ENCODE data around the gene CYTH3. TPM values are rescaled to one million over a fixed set of nuclear protein-coding genes. Genes with fewer than 3 reads are reported as not detected.
"Not testable (repeated sequence)": the region's sequence is repeated elsewhere in the genome, so short reads cannot be mapped to it uniquely, and the experiment has no call there.

The CYTH3 gene
- total RNA-seq, 1 experiment from 2014 or later = 29.1 TPM

- no peaks in the 10 kb centered on the region for H3K9me3 ChIP-seq
- ChIA-PET POLR2A (no interaction called here), CTCF (no interaction called here)
- no peak for DNase-seq
- no peaks in the 10 kb centered on the region for H3K27me3 ChIP-seq (replicated peaks; ENCODE audit: control insufficient read depth, insufficient read depth, low read length)
- TF ChIP-seq CTCF (IDR thresholded peaks at IDR 0.05; ENCODE audit: insufficient read depth in 1 of 2, low read depth in 1 of 2, low read length in 1 of 2, severe bottlenecking in 1 of 2, unreplicated experiment in 1 of 2) = no peak
- peaks cover 14% of the 10 kb centered on the region for H3K4me1 Mint-ChIP-seq (ENCODE audit: low read depth, unreplicated experiment)
- H3K4me1 ChIP-seq = no peaks in the 10 kb centered on the region; the same call in 1 of the 2 replicates
- no TSS peak for BruUV-seq (replicated peaks)
- peaks cover 5% of the 10 kb centered on the region for H3K36me3 Mint-ChIP-seq (ENCODE audit: insufficient read depth, unreplicated experiment)
- H3K27me3 Mint-ChIP-seq (ENCODE audit: insufficient read depth, unreplicated experiment) = no peaks in the 10 kb centered on the region
- H3K36me3 ChIP-seq (ENCODE audit: control insufficient read depth, insufficient read depth, low read length) = no peaks in the 10 kb centered on the region
- no peak overlapping the region for H3K4me3 Mint-ChIP-seq (ENCODE audit: unreplicated experiment)
- H3K27ac Mint-ChIP-seq (ENCODE audit: unreplicated experiment) = no peak overlapping the region
- intact Hi-C loops (cut with micrococcal nuclease; ENCODE audit: unreplicated experiment) = no loop called here
- H3K4me3 ChIP-seq (ENCODE audit: low read depth, low read length) = no peak overlapping the region
- no peaks in the 10 kb centered on the region for H3K9me3 Mint-ChIP-seq (ENCODE audit: unreplicated experiment)
Measured at GRCh38 chr7:6232534-6232933, 39.9 kb downstream of the CYTH3 start.

DNA sequence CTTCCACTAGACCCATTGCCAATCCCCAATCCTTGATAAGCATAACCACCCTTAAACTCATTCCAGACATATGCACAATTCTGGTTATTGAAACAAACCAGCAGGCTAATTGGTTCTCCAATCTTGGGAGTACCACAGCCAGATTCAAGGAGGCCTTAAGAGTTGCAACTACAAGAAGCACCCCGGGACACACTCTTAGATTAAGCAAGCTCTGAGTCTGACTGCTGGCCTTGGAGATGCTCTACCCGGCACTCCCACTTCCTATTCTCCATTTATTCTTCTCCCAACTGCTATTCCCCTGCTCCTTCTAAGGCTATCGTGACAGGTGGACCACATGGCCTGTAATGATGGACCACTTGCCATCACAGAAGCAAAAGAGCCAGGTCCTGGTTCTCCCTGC is 40.3 kb downstream of the CYTH3 start:
- intact Hi-C loops (cut with micrococcal nuclease; ENCODE audit: unreplicated experiment) = no loop called here
- CTCF ChIA-PET = no interaction called here
- no peaks in the 10 kb centered on the region for H3K9me3 ChIP-seq
- Mint-ChIP-seq H3K4me1 (ENCODE audit: low read depth, unreplicated experiment) (peaks cover 14% of the 10 kb centered on the region), H3K4me3 (ENCODE audit: unreplicated experiment) (no peak overlapping the region), H3K27ac (ENCODE audit: unreplicated experiment) (no peak overlapping the region), H3K9me3 (ENCODE audit: unreplicated experiment) (no peaks in the 10 kb centered on the region), H3K36me3 (ENCODE audit: insufficient read depth, unreplicated experiment) (peaks cover 5% of the 10 kb centered on the region), H3K27me3 (ENCODE audit: insufficient read depth, unreplicated experiment) (no peaks in the 10 kb centered on the region)
- BruUV-seq (replicated peaks) = no TSS peak
- no peak for DNase-seq
- no peak for TF ChIP-seq CTCF (IDR thresholded peaks at IDR 0.05; ENCODE audit: insufficient read depth in 1 of 2, low read depth in 1 of 2, low read length in 1 of 2, severe bottlenecking in 1 of 2, unreplicated experiment in 1 of 2)
- H3K27me3 ChIP-seq (replicated peaks; ENCODE audit: control insufficient read depth, insufficient read depth, low read length) = no peaks in the 10 kb centered on the region
- POLR2A ChIA-PET = no interaction called here
- H3K4me3 ChIP-seq (ENCODE audit: low read depth, low read length) = no peak overlapping the region
- H3K36me3 ChIP-seq (ENCODE audit: control insufficient read depth, insufficient read depth, low read length) = no peaks in the 10 kb centered on the region
- no peaks in the 10 kb centered on the region; the same call in 1 of the 2 replicates for H3K4me1 ChIP-seq

GRCh38 chr7:6231184-6231583 is 41.2 kb downstream of the CYTH3 start:
- Mint-ChIP-seq H3K9me3 (ENCODE audit: unreplicated experiment) (no peaks in the 10 kb centered on the region), H3K27me3 (ENCODE audit: insufficient read depth, unreplicated experiment) (no peaks in the 10 kb centered on the region), H3K4me1 (ENCODE audit: low read depth, unreplicated experiment) (peaks cover 14% of the 10 kb centered on the region), H3K36me3 (ENCODE audit: insufficient read depth, unreplicated experiment) (peaks cover 5% of the 10 kb centered on the region), H3K4me3 (ENCODE audit: unreplicated experiment) (no peak overlapping the region), H3K27ac (ENCODE audit: unreplicated experiment) (no peak overlapping the region)
- H3K4me1 ChIP-seq = peaks cover 5% of the 10 kb centered on the region
- intact Hi-C loops (cut with micrococcal nuclease; ENCODE audit: unreplicated experiment) = no loop called here
- BruUV-seq (replicated peaks) = no TSS peak
- H3K27me3 ChIP-seq (replicated peaks; ENCODE audit: control insufficient read depth, insufficient read depth, low read length) = no peaks in the 10 kb centered on the region
- POLR2A ChIA-PET = no interaction called here
- no peak for TF ChIP-seq CTCF (IDR thresholded peaks at IDR 0.05; ENCODE audit: insufficient read depth in 1 of 2, low read depth in 1 of 2, low read length in 1 of 2, severe bottlenecking in 1 of 2, unreplicated experiment in 1 of 2)
- H3K4me3 ChIP-seq (ENCODE audit: low read depth, low read length) = no peak overlapping the region
- CTCF ChIA-PET = no interaction called here
- H3K9me3 ChIP-seq = no peaks in the 10 kb centered on the region
- no peaks in the 10 kb centered on the region for H3K36me3 ChIP-seq (ENCODE audit: control insufficient read depth, insufficient read depth, low read length)
- DNase-seq = no peak

DNA sequence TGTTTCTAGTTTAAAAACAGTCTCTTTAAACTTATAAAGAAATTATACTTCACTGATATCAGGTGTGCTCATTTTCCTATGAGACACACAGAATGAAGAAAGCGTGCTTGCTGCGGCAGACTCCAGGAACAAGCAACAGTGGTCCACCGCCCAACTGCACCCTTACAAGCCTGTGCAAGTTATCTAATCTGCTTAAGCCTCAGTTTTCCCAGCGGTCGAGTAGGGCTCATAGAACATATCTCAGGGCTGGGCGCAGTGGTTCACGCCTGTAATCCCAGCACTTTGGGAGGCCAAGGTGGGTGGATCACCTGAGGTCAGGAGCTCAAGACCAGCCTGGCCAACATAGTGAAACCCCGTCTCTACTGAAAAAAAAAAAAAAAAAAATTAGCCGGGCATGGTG is 43.1 kb downstream of the CYTH3 start:
- H3K9me3 ChIP-seq; H3K36me3 Mint-ChIP-seq (ENCODE audit: insufficient read depth, unreplicated experiment); H3K36me3 ChIP-seq (ENCODE audit: control insufficient read depth, insufficient read depth, low read length); CTCF ChIA-PET; H3K9me3 Mint-ChIP-seq (ENCODE audit: unreplicated experiment); H3K27me3 ChIP-seq (replicated peaks; ENCODE audit: control insufficient read depth, insufficient read depth, low read length); DNase-seq; H3K4me3 ChIP-seq (ENCODE audit: low read depth, low read length); H3K27ac Mint-ChIP-seq (ENCODE audit: unreplicated experiment); intact Hi-C loops (cut with micrococcal nuclease; ENCODE audit: unreplicated experiment); H3K27me3 Mint-ChIP-seq (ENCODE audit: insufficient read depth, unreplicated experiment); BruUV-seq (replicated peaks); H3K4me3 Mint-ChIP-seq (ENCODE audit: unreplicated experiment); POLR2A ChIA-PET: not testable (repeated sequence)
- peaks cover 10% of the 10 kb centered on the region for H3K4me1 ChIP-seq
- peaks cover 14% of the 10 kb centered on the region for H3K4me1 Mint-ChIP-seq (ENCODE audit: low read depth, unreplicated experiment)
